Activated gamma-delta T cell treated with anti-CD3 and anti-CD28 coated beads, Interleukin-2, amount 50 U/mL, for 16 hours (primary cell): ENCODE results near the gene CD226.
"Not testable (repeated sequence)": the region's sequence is repeated elsewhere in the genome, so short reads cannot be mapped to it uniquely, and the experiment has no call there.

ENCODE experiments used
- DNase-seq: peaks from one replicate; pipeline ENCODE4 v3.0.0-alpha.2; 2020; ENCODE audit warnings: low read depth

Gene CD226

GRCh38 chr18:69872661-69873060, 75.0 kb downstream of the CD226 start:
- DNase-seq = no peak

- DNase-seq = no peak
Observed at GRCh38 chr18:69871363-69871762, 76.3 kb downstream of the CD226 start.

DNA sequence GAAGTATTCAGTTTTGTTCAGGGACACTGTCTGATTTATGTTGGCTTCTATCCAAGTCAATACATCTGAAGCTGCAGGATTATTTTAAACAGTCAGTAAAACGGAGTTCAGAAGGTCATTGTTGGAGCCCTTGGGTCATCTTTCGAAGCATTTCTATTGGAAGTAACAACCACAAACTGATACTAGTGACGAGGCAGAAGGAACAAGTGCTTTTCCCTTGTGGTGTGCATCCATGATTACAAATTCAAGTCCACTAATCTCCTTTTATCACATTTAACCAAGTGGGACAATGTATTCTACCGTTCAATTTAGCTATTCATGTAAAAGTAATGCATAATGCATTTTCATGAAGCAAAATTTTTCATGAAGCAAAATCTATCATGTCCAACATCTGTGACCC, 76.9 kb downstream of the CD226 start:
- no peak for DNase-seq

GRCh38 chr18:69866212-69866611, 81.5 kb downstream of the CD226 start:
- no peak for DNase-seq

DNA sequence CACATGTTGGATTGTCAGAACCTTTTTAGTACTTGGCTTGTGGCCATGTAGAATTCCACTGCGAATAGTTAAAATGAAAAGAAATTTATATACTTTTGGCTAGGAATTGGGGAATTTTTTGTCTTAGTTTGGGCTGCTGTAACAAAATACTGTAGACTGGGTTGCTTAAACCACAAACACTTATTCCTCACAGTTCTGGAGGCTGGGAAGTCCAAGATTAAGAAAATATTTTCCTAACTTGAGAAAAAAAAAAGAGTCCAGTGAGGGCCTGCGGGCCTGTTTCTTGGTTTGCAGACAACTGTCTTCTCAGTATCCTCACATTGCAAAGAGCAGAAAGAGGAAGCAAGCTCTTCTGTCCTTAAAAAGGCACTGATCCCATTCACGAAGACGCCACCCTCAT, 81.9 kb downstream of the CD226 start:
- no peak for DNase-seq

DNA sequence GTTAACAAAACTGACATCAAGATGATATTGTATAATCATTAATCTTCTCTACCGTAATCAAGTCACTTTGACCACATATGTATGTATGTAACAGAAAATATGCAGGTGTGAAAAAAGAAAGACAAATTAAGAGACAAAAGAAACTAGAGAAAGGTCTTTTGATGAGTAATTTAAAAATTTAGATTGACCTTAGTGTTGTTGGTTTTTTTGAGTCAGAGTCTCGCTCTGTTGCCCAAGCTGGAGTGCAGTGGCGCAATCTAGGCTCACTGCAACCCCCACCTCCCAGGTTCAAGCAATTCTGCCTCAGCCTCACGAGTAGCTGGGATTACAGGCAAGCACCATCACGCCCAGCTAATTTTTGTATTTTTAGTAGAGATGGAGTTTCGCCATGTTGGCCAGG, 82.9 kb downstream of the CD226 start:
- not testable (repeated sequence) for DNase-seq

DNA sequence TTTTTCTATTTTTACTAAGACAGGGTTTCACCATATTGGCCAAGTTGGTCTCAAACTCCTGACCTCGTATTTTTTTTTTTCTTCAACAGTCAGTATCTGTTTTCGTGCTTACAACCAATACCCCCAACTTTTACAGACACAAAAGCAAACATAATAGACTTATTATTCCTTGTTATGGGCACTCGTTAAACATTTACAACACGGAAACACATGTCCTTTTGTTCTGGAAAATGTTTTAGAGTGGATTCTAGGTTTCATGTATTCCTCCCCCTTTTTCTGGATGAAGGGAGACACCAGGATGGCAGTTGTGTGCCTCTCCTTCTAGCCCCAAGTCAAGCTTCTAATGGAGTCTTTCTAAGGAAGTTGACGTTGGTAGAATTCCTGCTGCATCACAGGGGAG, 88.8 kb downstream of the CD226 start:
- no peak for DNase-seq

- no peak for DNase-seq
Observed at GRCh38 chr18:69854455-69854854, 93.2 kb downstream of the CD226 start.

DNA sequence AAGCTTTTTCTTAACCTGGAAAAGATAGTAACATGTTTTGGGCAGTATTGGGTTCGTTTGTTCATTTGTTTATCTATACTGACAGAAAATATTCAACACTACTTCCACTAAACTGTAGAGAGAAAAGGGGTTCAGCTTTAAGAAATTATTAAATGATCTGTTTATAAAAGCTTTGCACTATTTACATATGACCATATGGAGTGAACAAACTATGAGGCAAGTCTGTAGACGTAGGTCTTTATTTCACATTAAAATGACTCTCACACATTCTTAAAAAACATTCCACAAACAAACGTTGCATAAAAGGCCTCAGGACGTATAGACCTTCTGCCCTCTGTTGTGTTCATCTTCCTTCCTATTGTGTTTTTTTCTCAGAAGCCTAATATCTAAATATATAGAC, 94.6 kb downstream of the CD226 start:
- DNase-seq = no peak

DNA sequence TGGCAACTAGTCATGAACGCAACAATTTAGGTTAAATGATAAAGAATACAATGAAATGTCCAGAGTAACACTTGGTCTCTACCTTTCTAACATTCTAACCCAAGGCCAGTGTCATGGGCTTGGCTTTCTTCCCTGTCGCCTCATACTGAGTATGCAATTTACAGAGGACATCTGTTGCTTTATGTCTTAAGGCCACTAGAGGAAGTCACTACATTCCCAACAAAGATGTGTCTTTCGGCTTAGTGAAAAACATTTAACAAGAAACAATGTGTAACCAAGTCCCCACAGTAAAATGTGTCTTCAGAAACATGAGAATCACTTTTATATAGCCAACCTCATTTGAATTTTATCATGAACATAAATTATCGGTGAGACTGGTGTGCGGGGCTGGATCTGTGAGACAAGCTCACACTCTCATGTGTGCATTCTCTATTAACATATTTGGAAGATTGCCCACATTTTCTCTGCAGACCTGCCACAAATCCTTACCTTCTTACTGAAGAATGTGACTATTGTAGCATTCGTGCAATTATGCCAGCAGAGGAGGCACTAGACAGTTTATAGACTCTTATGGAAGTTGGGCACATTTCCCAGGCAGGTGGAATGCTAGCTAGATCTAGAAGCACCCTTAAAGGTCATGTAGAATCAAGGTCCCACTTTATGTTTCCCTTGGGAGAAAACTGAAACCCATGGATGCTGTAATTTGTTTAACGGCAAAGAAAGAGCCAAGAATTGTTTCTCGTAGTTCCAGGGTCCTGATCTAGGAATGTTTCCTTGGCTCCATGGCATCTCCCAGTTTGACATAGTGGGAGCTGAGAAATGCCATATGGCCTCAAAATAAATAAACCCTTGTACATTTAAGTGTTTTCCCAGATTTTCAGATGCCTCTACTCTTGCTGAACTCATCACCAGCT, 101.8 kb downstream of the CD226 start:
- no peak for DNase-seq

- no peak for DNase-seq
Observed at GRCh38 chr18:69844656-69845055, 103.0 kb downstream of the CD226 start.

GRCh38 chr18:69843015-69843414, 104.7 kb downstream of the CD226 start:
- no peak for DNase-seq

GRCh38 chr18:69841117-69841516, 106.6 kb downstream of the CD226 start:
- DNase-seq = no peak

DNA sequence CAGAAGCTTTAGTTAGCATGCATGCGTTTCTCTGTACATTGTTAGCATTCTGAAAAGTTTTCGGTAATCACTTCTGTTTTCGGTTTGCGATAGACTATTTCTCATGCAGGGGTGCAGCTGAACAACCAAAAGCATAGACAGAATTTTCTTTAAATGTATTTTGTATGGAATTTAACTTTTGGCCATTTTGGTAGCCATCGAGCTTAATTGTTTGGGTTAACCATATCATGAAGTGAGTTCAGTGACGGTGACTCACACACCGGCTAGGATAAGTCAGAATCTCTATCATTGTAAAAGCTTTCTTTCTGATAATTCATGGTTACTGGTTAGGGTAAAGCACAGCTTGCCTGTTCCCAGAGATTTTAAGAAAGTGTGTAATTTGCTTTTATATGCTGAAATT, 107.2 kb downstream of the CD226 start:
- DNase-seq = no peak

DNA sequence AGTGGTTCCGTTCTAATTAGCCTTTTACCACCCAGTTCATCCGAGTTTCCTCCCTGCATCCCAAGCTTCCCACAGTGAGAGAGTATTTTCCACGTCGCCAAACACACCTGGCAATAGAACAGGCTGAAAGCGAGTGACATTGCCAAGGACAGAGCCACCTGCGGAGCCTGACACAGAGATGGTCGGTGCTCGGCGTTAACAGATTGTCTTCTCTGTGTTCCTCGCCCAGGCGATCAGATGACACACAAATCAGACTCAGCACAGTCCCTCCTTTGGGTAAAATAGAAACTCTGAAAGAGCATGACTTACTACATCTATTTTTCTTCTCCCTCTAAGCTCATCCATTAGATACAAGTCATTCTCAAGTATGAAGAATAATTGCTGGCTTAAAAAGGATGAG, 107.7 kb downstream of the CD226 start:
- no peak for DNase-seq

GRCh38 chr18:69839497-69839896, 108.2 kb downstream of the CD226 start:
- DNase-seq = no peak

DNA sequence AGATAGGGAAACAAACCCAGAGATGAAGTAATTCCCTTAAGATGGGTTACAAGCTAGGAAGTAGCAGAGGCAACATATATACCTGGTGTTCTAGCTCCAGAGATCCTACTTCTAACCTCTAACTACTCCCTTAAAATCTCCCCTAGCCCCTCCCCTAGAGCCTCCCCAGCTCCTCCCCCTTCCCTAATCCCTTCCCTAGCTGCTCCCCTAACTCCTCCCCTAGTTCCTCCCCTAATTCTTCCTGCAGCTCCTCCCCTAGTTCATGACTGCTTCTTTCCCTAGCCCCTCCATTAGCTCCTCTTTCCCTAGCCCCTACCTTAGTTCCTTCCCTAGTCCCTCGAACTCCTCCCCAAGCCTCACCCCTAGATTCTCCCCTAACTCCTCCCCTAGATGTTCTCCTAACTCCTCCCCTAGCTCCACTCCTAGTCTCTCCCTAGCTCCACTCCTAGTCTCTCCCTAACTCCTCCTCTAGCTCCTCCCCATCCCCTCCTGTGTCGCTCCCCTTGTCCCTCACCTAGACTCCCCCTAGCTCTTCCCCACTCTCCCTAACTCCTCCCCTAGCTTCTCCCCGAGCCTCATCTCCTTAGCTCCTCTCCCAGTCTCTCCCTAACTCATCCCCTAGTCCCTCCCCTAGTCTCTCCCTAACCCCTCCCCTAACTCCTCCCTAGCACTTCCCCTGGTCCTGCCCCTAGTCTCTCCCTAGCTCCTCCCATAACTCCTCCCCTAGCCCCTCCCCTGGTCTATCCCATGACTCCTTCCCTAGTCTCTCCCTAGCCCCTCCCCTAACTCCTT, 108.9 kb downstream of the CD226 start:
- no peak for DNase-seq

DNA sequence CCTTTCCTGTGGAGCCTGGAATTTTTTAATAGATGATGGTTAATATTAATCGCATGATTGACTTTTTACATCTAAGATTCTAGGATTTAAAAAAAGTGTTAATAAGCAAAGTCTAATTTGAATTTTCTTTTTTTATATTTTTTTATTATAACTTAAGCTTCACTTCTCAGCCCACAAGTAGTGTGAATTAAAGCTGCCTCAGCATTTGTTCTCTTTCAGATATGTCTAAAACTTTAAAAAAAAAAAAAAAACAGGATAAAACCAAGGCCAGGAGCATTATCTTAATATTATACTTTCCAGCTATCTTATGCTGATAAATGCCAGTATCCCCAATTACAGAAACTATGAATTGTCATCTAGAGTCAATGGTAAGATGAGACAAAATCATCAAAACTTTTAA, 109.7 kb downstream of the CD226 start:
- DNase-seq = no peak

DNA sequence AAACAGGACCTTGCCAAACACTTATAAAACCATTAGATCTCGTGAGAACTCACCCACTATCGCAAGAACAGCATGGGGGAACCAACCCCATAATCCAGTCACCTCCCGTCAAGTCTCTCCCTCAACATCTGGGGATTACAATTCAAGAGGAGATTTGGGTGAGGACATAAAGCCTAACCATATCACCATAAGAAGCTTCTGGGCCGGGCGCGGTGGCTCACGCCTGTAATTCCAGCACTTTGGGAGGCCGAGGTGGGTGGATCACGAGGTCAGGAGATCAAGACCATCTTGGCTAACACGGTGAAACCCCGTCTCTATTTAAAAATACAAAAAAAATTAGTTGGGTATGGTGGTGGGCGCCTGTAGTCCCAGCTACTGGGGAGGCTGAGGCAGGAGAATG, 112.7 kb downstream of the CD226 start:
- DNase-seq = not testable (repeated sequence)

DNA sequence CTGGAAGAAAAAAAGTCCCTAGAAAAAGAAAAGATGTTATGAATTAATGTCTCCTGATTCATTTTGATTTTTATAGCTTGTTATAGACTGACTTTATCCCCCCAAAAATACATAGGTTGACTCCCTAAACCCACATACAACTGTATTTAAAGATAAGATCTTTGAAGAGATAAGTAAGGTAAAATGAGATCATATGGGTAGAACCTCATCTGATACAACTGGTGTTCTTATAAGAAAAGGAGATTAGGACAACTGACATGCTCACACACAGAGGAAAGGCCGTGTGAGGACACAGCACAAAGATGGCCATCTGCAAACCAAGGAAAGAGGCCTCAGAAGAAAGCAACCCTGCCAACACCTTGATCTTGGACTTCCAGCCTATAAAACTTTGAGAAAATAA, 117.5 kb downstream of the CD226 start:
- no peak for DNase-seq

DNA sequence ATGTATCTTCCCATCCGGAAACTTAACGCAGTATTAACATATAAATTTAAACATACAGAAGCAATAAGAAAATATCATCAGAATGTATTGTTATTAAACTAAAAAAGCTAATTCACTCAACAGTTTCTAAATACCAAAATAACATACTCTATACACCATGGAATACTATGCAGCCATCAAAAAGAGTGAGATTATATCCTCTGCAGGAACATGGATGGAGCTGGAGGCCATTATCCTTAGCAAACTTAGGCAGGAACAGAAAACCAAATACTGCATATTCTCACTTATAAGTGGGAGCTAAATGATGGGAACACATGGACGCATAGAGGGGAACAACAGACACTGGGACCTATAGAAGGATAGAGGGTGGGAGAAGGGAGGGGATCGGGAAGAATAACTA, 127.1 kb downstream of the CD226 start:
- DNase-seq = no peak

GRCh38 chr18:69819460-69819859, 128.2 kb downstream of the CD226 start:
- no peak for DNase-seq

DNA sequence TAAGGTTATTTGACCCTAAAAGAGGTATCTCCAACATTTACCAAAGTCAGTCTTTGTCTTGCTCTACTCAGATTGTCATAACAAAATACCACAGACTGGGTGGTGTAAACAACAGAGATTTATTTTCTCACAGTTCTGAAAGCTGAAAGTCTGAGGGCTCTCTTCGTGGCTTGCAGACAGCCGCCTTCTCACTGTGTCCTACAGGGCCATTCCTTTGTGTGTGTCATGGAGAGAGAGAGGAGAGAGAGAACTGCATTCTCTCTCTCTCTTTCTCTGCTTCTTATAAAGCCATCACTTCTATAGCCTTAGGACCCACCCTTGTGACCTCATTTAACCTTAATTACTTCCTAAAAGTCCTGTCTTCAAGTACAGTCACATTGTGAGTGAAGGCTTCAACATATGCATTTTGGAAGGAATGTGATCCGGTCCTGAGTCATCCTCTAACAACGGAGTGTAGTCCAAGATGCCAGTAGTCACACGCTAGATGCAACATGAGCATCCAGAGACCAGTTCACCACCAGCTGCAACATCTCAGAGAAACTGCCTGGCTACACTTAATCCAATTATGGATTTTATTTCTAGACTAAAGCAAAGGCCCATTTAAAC, 130.2 kb downstream of the CD226 start:
- DNase-seq = no peak
